Ectodermal cell (in vitro differentiated cells): Measurements from ENCODE around the gene PARVG.

Experiments used
- H3K27ac ChIP-seq: 2 replicates; pipeline ENCODE4 v1.7.0; 2013; ENCODE audit warnings: mild to moderate bottlenecking, low read depth, low read length; ENCODE audit not compliant: insufficient read depth, poor library complexity, severe bottlenecking
- H3K27me3 ChIP-seq: 2 replicates; pipeline ENCODE4 v1.7.0; 2013; ENCODE audit warnings: mild to moderate bottlenecking, low read length; ENCODE audit not compliant: insufficient read depth, control insufficient read depth, poor library complexity, severe bottlenecking
- H3K36me3 ChIP-seq: one replicate; pipeline ENCODE4 v1.7.0; 2013; ENCODE audit warnings: low read length; ENCODE audit not compliant: control insufficient read depth, insufficient read depth
- H3K4me1 ChIP-seq: one replicate; pipeline ENCODE4 v1.7.0; 2013; ENCODE audit warnings: low read length; ENCODE audit not compliant: control insufficient read depth, insufficient read depth
- H3K4me3 ChIP-seq: 2 replicates; pipeline ENCODE4 v1.7.0; 2013; ENCODE audit warnings: low read depth, low read length, control low read depth; ENCODE audit not compliant: insufficient read depth
- H3K9me3 ChIP-seq: 2 replicates; pipeline ENCODE4 v1.7.0; 2013; ENCODE audit warnings: mild to moderate bottlenecking, low read length, moderate library complexity; ENCODE audit not compliant: control insufficient read depth
- WGBS, 2 experiments: methylation state at CpG; one replicate each; pipeline ENCODE4 v1.1.7; 2013; ENCODE audit warnings: missing lambda C conversion rate in 2 of 2; 5-methylcytosine and 5-hydroxymethylcytosine counted together

The PARVG gene

DNA sequence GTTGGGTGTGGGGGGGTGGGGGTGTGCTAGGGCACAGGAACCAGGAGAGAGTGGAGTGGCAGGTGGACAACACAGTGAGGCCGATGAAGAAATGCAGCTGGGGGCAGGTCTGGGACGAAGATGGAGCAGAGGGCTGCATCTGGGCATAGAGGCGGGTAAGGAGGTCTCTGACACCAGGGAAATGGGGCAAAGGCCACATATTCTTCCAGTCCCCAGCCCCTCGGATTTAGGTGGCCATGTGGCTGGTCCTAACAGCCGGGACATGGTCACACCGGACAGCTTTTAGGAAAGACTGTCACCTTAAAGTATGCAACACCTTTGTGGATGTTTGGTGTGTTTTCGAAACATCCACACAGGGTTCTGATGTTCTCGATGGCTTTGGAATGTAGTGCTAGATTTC is 5.0 kb upstream of the PARVG start:
- 81 to 83% methylated on average over 8 of the region's 8 CpGs for WGBS, 2 experiments
- no peaks in the 10 kb centered on the region for H3K36me3 ChIP-seq

DNA sequence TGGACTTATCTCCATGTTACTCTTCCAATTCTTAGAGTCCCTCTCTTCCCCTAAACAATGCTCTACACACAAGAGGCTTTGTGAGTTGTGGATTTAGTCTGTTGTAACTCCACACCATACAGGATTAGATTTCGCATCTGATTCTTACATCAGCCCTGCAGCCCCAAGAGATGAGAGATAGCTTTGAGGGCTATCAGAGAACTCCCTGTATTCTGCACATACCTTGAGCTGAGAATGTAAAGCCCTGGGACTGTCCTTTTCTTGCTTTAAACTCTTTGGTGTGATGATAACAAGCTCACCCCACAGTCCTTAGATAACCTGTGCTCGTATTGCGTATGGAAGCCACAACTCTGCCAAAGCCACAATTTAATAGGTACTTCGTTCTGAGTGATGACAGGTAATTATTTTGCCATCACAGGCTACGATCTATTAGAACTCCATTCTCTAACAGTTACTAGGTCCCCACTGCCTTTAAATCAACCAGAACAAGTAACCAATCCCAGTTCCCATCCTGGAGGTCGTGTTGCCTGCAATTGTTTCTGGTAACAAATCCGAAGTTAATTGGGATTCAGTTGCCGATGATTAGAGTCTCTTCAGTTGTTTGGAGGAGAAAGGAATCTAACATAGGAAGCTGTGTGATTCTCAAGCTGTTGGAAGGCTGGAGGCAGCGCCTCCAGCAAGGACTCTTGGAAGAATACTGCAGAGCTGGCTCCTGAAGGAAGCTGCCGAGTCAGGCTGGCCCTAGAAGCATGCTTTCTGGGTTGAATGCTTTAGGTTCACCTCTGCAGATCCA is 1.3 kb upstream of the PARVG start:
- H3K4me3 ChIP-seq: no peak overlapping the region
- peak overlapping the region; percentile 26 for H3K27ac ChIP-seq
- WGBS, 2 experiments: 73 to 78% methylated on average over 10 of the region's 10 CpGs
- H3K36me3 ChIP-seq: no peaks in the 10 kb centered on the region
- H3K27me3 ChIP-seq: no peaks in the 10 kb centered on the region
- H3K4me1 ChIP-seq: peaks cover 22% of the 10 kb centered on the region
- H3K9me3 ChIP-seq: no peaks in the 10 kb centered on the region

More for the DNA sequence above, 5.0 kb upstream of the PARVG start:
- Histone ChIP-seq H3K27ac (no peak overlapping the region), H3K9me3 (no peaks in the 10 kb centered on the region), H3K4me3 (no peak overlapping the region), H3K27me3 (no peaks in the 10 kb centered on the region), H3K4me1 (peaks cover 17% of the 10 kb centered on the region)

DNA sequence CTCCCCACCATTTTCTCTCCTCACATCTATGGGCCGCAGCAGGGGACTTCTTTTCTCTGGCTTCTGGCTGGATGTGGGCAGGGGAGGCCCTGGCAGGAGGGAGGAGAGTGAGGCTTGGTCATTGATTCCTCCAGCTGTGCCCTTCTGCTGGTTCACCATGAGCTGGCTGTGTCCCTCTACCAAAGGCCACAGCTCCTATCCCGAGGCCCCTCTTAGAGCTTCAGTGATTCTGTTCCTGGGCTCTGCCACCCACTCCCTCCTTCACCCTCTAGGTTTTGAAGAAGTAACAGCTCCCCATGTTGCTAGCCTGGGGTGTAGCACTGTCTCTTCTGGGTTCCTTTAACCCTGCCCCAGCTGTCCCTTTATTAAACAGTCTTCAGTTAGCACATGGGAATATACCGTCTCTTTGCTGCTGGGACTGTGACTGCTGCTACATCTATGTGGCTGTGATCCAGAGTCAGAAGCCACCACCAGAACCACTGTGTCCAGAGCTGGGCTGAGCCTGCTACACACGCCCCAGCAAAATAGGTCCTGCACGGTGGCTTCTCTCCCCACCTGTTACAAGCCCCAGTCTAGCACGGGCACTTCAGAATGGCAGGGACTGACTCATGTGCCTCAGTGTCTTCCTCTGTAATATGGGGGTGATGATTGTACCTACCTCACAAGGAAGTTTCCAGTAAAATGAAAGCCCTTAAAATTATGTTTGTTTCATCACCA is 578 bp upstream of the PARVG start:
- H3K4me3 ChIP-seq: no peak overlapping the region
- no peak overlapping the region for H3K27ac ChIP-seq
- no peaks in the 10 kb centered on the region for H3K27me3 ChIP-seq
- no peaks in the 10 kb centered on the region for H3K36me3 ChIP-seq
- 85 to 86% methylated on average over 5 to 6 of the region's 6 CpGs for WGBS, 2 experiments
- peaks cover 20% of the 10 kb centered on the region for H3K4me1 ChIP-seq
- H3K9me3 ChIP-seq: no peaks in the 10 kb centered on the region

DNA sequence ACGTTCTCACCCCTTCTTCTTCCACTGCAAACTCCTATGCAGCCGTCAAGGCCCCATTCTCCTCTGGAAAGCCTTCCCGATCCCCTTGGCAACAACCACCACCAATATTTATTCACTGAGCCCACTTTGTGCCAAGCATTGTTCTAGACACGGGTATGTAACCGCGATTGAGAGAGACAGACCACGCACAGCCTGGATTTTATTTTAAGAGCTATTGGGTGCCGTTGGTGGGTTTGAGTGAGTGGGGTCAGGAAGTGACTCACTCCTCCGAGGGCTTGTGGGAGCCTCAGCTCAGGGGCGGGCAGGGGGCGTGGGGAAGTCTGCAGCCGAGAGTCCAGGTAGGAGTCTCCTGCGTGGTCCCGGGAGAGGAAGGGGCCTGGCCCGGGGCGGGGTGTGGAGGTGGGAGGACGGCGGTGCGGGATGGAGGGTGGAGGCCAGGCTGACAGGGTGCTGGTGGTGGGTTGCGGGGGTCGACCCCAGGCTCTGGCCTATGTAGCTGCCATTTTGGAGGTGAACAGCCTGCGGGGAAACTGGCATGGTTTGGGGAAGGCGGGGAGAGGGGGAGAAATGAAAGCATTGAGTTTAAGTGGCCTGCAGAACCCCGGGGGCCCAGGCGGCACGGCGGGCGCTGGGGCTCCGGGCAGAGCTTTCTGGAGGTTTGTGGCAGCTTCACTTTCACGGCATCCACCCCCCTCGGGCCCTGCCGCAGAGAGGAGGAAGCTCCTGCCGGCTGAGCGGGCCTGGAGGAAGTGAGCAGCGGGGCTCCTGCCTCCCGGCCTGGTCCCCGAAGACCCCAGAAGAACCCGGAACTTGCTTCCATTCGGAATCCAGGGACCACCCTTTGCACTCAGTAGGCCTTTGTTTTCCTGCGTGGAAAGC is 547 bp downstream of the PARVG start:
- no peak overlapping the region for H3K27ac ChIP-seq
- WGBS, 2 experiments: 89 to 90% methylated on average over 40 of the region's 40 CpGs
- H3K36me3 ChIP-seq: no peaks in the 10 kb centered on the region
- H3K4me1 ChIP-seq: peaks cover 17% of the 10 kb centered on the region
- no peaks in the 10 kb centered on the region for H3K9me3 ChIP-seq
- no peak overlapping the region for H3K4me3 ChIP-seq
- H3K27me3 ChIP-seq: no peaks in the 10 kb centered on the region

DNA sequence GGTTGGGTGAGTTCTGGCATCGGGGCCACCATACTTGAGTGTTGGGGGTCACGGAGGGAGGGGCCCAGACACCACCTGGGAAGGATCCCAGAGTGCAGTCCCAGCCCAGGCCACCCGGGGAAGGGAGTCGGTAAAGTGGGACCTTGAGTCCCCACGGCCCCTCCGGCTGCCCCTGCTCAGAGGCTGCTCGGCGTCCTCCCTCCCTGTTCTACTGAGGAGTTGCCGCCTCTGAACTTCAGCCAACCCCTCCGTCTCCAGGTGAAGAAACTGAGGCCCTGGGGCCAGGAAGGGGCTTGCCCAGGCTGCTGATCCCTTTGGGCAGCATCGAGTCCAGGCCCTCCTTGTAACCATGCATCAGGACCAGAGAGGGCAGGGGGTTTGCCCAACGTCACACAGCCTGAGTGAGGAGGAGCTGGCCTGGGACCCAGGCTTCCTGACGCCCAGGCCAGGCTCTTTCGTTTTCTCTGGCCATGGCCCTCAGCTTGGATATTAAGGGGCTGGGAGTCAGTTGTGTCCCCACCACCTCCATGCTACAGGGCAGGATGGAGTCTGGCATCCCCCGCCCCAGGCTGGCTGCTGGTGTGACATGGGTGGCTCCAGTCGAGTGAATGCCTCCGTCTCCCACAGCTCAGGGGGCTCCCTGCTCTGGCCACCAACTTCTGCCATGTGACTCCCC is 1.3 kb downstream of the PARVG start:
- Histone ChIP-seq H3K4me1 (peaks cover 17% of the 10 kb centered on the region), H3K36me3 (no peaks in the 10 kb centered on the region), H3K27ac (no peak overlapping the region), H3K27me3 (no peaks in the 10 kb centered on the region), H3K9me3 (no peaks in the 10 kb centered on the region), H3K4me3 (no peak overlapping the region)
- WGBS, 2 experiments: 93 to 94% methylated on average over 17 of the region's 17 CpGs

DNA sequence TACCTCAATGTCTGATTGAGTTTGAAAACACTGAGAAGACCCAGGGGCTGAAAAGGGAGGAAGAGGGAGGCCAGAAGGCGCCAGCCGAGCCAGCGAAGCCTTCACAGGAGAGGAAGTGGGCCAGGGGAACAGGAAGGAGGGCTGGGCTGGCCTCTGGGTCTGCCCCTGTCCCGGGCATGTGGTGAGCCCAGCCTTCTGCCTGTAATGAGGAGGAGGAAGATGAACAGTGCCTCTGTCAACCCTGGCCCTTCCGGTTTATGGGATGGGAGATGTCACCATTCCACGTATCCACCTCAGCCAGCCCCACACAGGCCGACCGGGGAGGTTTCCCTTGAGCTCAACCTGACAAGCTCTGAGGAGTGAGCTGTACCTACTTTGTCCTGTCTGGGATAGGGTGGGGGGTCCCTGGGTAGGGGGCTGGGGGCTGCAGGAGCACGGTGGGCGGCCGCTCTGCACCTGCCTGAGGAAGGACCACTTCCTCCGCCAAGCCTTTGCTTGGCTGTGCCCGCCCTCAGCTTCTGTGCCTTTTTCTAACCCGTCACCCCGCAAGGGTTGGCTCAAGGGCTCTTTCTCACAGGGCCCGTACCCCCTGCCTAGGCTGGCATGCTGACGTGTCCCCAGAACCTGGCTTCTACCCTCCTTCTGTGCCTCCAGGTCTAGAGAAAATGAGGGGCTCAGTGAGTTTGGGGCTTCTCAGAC is 2.0 kb downstream of the PARVG start:
- Histone ChIP-seq H3K4me3 (no peak overlapping the region), H3K9me3 (no peaks in the 10 kb centered on the region), H3K4me1 (peaks cover 17% of the 10 kb centered on the region), H3K36me3 (no peaks in the 10 kb centered on the region), H3K27ac (no peak overlapping the region), H3K27me3 (no peaks in the 10 kb centered on the region)
- WGBS, 2 experiments: 95 to 96% methylated on average over 17 of the region's 17 CpGs

DNA sequence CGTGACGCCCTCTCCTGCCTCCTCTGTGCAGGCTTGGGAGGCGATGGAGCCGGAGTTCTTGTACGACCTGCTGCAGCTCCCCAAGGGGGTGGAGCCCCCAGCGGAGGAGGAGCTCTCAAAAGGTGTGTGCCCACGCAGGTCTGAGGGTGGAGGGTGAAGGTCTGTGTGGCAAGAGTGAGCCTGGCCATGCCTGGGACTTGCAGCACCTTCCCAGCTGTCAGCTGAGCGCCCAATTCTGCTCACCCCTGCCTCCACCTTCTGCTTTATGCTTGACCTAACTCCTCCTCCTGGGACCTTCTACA is 2.5 kb downstream of the PARVG start:
- Histone ChIP-seq H3K36me3 (no peaks in the 10 kb centered on the region), H3K9me3 (no peaks in the 10 kb centered on the region), H3K4me3 (no peak overlapping the region), H3K4me1 (peaks cover 17% of the 10 kb centered on the region), H3K27ac (no peak overlapping the region), H3K27me3 (no peaks in the 10 kb centered on the region)
- 85 to 88% methylated on average over 8 of the region's 8 CpGs for WGBS, 2 experiments

DNA sequence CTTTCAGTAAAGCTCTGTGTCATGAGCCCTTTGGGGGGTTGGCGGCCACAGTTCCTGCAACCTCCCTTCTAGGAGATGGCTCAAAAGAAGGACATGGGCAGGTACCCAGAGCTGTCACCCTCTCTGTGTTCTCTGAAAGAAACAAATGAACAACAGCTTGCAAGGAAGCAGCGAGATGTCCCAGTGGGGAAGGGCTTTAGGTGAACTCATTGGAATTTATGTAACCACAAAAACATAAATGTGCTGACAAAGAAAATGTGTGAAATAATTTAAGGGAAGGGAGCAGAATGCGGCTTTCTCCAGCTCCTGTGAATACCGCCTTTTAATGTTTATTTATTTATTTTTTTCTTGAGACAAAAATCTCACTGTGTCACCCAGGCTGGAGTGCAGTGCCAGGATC is 3.3 kb downstream of the PARVG start:
- Histone ChIP-seq H3K27me3 (no peaks in the 10 kb centered on the region), H3K36me3 (no peaks in the 10 kb centered on the region), H3K4me3 (no peak overlapping the region), H3K27ac (no peak overlapping the region), H3K4me1 (peaks cover 17% of the 10 kb centered on the region), H3K9me3 (no peaks in the 10 kb centered on the region)
- WGBS, 2 experiments: 88 to 89% methylated on average over 4 of the region's 4 CpGs

DNA sequence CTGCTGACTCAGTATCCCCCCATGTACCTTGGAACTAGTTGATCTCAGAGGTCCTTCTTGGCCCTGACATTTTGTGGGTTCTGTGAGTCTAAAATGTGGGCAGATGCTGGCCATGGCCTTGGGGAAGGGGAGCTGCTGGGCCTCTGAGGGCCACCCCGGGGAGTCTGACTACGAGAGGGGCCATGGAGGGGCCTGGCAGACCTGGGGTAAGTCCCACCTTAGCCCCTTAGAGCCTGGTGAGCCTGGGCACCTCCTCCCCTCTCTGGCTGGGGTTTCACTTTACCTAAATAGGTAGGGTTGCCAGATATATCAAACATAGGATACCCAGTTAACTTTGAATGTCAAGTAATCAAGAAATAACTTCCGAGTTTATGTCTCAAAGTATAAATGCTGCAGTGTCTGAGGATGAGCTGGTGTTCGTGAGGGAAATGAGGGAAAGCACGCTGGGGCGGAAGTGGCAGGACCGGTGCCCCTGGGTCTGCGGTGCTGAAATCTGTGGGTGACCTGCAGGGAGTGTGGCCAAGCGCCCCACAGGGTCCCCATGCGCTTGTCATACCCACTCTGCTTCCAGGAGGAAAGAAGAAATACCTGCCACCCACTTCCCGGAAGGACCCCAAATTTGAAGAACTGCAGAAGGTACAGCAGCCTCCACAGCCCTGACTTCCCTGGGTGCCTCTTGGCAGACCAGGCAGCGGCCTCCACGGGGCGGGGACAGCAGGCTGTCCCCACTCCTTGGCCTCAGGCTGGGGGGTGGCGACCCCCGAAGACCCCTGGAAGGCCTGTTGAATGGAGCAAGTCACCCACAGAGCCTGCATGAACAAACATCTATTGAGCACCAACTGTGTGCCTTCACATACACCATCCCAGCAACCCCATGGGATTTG is 4.8 kb downstream of the PARVG start:
- Histone ChIP-seq H3K27ac (no peak overlapping the region), H3K9me3 (no peaks in the 10 kb centered on the region), H3K4me1 (peaks cover 4% of the 10 kb centered on the region), H3K36me3 (no peaks in the 10 kb centered on the region), H3K27me3 (no peaks in the 10 kb centered on the region), H3K4me3 (no peak overlapping the region)
- 92 to 93% methylated on average over 16 of the region's 16 CpGs for WGBS, 2 experiments
